ENCODE results near the gene CPD.

Gene CPD

GRCh38 chr17:30475206-30475605 lies 96.5 kb downstream of the CPD start:
- no peak overlapping the region for H2AFZ ChIP-seq

DNA sequence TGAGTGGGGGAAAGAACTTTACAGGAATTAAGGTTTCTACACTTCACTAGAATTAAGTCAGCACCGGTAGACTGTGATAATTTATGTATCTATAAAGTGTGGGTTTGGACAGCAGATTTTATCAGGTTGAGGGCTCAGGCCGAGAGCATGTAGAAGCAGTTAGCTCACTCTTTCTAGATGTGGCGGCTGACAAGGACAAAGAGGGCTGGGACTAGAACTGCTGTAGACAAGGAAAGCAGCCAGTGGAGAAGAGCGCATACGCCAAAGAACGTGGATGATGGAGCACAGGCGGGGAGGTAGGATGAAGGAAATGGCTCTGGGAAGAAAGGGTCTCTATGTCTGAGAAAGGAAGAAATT lies 98.0 kb downstream of the CPD start:
- peak overlapping the region; percentile 68 for H3K4me2 ChIP-seq (ENCODE audit: low read length)
- no peak overlapping the region for H3K9ac ChIP-seq
- no peaks in the 10 kb centered on the region for H3K36me3 ChIP-seq (ENCODE audit: control insufficient read depth, insufficient read depth, low read length)
- H2AFZ ChIP-seq = peak overlapping the region; percentile 96
- TF ChIP-seq CTCF (IDR thresholded peaks at IDR 0.05) = no peak
- H3K27me3 ChIP-seq (ENCODE audit: control insufficient read depth, insufficient read depth, low read length) = no peaks in the 10 kb centered on the region
- no peaks in the 10 kb centered on the region for H3K9me3 ChIP-seq (ENCODE audit: control insufficient read depth, low read length)
- H3K27ac ChIP-seq = peak overlapping the region; percentile 86
- peak overlapping the region; percentile 78 for H3K4me3 ChIP-seq (ENCODE audit: low read depth, low read length)
- peaks cover 10% of the 10 kb centered on the region for H3K4me1 ChIP-seq
- H3K79me2 ChIP-seq = peaks cover 24% of the 10 kb centered on the region

More at GRCh38 chr17:30475206-30475605, 96.5 kb downstream of the CPD start:
- Histone ChIP-seq H3K4me1 (peaks cover 10% of the 10 kb centered on the region), H3K79me2 (peaks cover 24% of the 10 kb centered on the region), H3K36me3 (ENCODE audit: control insufficient read depth, insufficient read depth, low read length) (no peaks in the 10 kb centered on the region), H3K27me3 (ENCODE audit: control insufficient read depth, insufficient read depth, low read length) (no peaks in the 10 kb centered on the region), H3K4me2 (ENCODE audit: low read length) (no peak overlapping the region), H3K27ac (no peak overlapping the region), H3K9me3 (ENCODE audit: control insufficient read depth, low read length) (no peaks in the 10 kb centered on the region), H3K9ac (no peak overlapping the region), H3K4me3 (ENCODE audit: low read depth, low read length) (no peak overlapping the region)
- no peak for TF ChIP-seq CTCF (IDR thresholded peaks at IDR 0.05)

GRCh38 chr17:30477083-30477773 lies 98.5 kb downstream of the CPD start, which contains the start of gene GOSR1:
Gene GOSR1 (plus strand): TSS chr17:30477408. CDS start chr17:30477434, 26 bp downstream.
- TF ChIP-seq CTCF (IDR thresholded peaks at IDR 0.05) = peak; percentile 86
- no peaks in the 10 kb centered on the region for H3K27me3 ChIP-seq (ENCODE audit: control insufficient read depth, insufficient read depth, low read length)
- H3K79me2 ChIP-seq = peaks cover 24% of the 10 kb centered on the region
- peak within 1 kb of the TSS; percentile 86 for H3K27ac ChIP-seq
- H2AFZ ChIP-seq = peak within 1 kb of the TSS; percentile 96
- H3K9me3 ChIP-seq (ENCODE audit: control insufficient read depth, low read length) = no peaks in the 10 kb centered on the region
- H3K4me3 ChIP-seq (ENCODE audit: low read depth, low read length) = peak within 1 kb of the TSS; percentile 78
- H3K4me1 ChIP-seq = peaks cover 10% of the 10 kb centered on the region
- H3K9ac ChIP-seq = peak within 1 kb of the TSS; percentile 84
- H3K36me3 ChIP-seq (ENCODE audit: control insufficient read depth, insufficient read depth, low read length) = no peaks in the 10 kb centered on the region
- peak within 1 kb of the TSS; percentile 73 for H3K4me2 ChIP-seq (ENCODE audit: low read length)

GRCh38 chr17:30477774-30478115 lies 99.0 kb downstream of the CPD start:
- TF ChIP-seq CTCF (IDR thresholded peaks at IDR 0.05) = no peak
- Histone ChIP-seq H3K4me1 (peaks cover 10% of the 10 kb centered on the region), H3K4me2 (ENCODE audit: low read length) (peak overlapping the region; percentile 73), H3K27ac (peak overlapping the region; percentile 86), H2AFZ (peak overlapping the region; percentile 96), H3K9me3 (ENCODE audit: control insufficient read depth, low read length) (no peaks in the 10 kb centered on the region), H3K27me3 (ENCODE audit: control insufficient read depth, insufficient read depth, low read length) (no peaks in the 10 kb centered on the region), H3K36me3 (ENCODE audit: control insufficient read depth, insufficient read depth, low read length) (no peaks in the 10 kb centered on the region), H3K79me2 (peaks cover 24% of the 10 kb centered on the region), H3K4me3 (ENCODE audit: low read depth, low read length) (peak overlapping the region; percentile 78), H3K9ac (peak overlapping the region; percentile 84)

DNA sequence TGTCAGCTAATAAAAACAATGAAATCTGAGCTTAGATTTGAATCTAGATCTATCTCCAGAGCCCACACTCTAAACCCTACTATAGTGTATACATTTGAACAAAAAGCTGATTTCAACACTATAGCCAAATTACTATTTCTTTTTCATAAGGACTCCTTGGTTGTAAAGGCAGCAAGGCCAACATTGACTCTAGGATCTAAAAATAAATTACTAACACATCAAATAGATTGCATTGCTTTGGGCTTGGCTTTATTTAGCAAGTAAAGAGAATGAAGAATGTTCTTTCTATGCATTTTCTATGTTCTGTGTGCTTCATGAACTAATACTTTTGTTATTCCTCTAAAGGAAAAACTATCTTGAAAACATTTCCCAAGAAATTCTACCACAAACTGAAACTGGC lies 103.8 kb downstream of the CPD start:
- Histone ChIP-seq H3K27ac (no peak overlapping the region), H3K4me2 (ENCODE audit: low read length) (no peak overlapping the region), H2AFZ (no peak overlapping the region), H3K36me3 (ENCODE audit: control insufficient read depth, insufficient read depth, low read length) (no peaks in the 10 kb centered on the region), H3K27me3 (ENCODE audit: control insufficient read depth, insufficient read depth, low read length) (no peaks in the 10 kb centered on the region), H3K9ac (no peak overlapping the region), H3K9me3 (ENCODE audit: control insufficient read depth, low read length) (no peaks in the 10 kb centered on the region), H3K4me1 (peaks cover 4% of the 10 kb centered on the region), H3K79me2 (peaks cover 15% of the 10 kb centered on the region), H3K4me3 (ENCODE audit: low read depth, low read length) (no peak overlapping the region)
- no peak for TF ChIP-seq CTCF (IDR thresholded peaks at IDR 0.05)
